PC-3 (cell line): ENCODE results near the gene BOD1.

Experiments
- EZH2 ChIP-seq: fragments of 300-600 bp; sonication (generic); IDR thresholded peaks from one replicate; pipeline ENCODE4 v1.6.1; 2017; ENCODE audit warnings: antibody characterized with exemption, mild to moderate bottlenecking, low read length; ENCODE audit not compliant: unreplicated experiment
- TF ChIP-seq, protein P1 (sequence below): fragments of 300-600 bp; sonication (generic); conservative IDR thresholded peaks from 2 replicates; pipeline ENCODE4 v1.5.1; 2017; ENCODE audit warnings: antibody characterized with exemption, low read depth, mild to moderate bottlenecking, low read length

DNA sequence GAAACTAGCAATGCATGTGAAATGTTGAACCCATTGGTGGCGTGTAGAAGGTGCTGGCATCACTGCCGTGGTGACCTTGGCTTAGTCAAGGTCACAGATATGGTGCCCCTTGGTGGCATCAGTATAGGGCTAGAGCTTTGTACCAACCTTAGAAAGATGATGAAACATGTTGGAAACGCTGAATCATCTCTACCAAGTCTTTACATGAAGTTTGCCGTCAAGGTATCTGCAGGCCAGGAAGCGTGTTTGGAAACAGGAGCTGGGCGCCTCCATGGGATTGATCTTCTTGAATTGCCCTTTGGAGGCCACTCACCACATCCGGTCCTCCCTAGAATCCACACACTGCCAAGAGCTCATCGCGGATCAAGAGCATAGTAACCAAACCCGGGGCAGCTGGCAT, 16.9 kb upstream of the BOD1 start:
- TF ChIP-seq, protein P1, sequence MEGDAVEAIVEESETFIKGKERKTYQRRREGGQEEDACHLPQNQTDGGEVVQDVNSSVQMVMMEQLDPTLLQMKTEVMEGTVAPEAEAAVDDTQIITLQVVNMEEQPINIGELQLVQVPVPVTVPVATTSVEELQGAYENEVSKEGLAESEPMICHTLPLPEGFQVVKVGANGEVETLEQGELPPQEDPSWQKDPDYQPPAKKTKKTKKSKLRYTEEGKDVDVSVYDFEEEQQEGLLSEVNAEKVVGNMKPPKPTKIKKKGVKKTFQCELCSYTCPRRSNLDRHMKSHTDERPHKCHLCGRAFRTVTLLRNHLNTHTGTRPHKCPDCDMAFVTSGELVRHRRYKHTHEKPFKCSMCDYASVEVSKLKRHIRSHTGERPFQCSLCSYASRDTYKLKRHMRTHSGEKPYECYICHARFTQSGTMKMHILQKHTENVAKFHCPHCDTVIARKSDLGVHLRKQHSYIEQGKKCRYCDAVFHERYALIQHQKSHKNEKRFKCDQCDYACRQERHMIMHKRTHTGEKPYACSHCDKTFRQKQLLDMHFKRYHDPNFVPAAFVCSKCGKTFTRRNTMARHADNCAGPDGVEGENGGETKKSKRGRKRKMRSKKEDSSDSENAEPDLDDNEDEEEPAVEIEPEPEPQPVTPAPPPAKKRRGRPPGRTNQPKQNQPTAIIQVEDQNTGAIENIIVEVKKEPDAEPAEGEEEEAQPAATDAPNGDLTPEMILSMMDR = no peak
- no peak for TF ChIP-seq EZH2
